IMR-90 (cell line): ENCODE measurements around the gene DPH3. TPM values are rescaled to one million over a fixed set of nuclear protein-coding genes. Genes with fewer than 3 reads are reported as not detected.

ENCODE experiments used
- ATAC-seq: fragments of 200-7000 bp; cut with Tn5 transposase; 2 replicates; pipeline ENCODE4 v1.9.1; 2020; ENCODE audit warnings: low read depth, mild to moderate bottlenecking, moderate library complexity
- BruUV-seq: library from RNA; stranded (reverse); fragments of 400-500 nt; replicated peaks from 2 replicates; lab custom pipeline; 2021; lab: Mats Ljungman, UMichigan
- CTCF ChIA-PET: fragments of 300-600 bp; formaldehyde crosslinking; extraction: SDS; loops from one replicate; lab custom pipeline; 2021; ENCODE audit warnings: antibody characterized with exemption; lab: Yijun Ruan, JAX
- POLR2A ChIA-PET: fragments of 300-600 bp; sonication (Branson Sonifier 250); formaldehyde crosslinking; loops from one replicate; lab custom pipeline; 2022; ENCODE audit warnings: antibody characterized with exemption; ENCODE audit not compliant: unreplicated experiment; lab: Charles Lee
- DNase-seq: peaks from one replicate; pipeline ENCODE4 v3.0.0; 2013
- H2AFZ ChIP-seq: replicated peaks from 2 replicates; pipeline ENCODE3; 2013; ENCODE audit warnings: low read length, mild to moderate bottlenecking; ENCODE audit not compliant: poor library complexity
- H2AK5ac ChIP-seq: 2 replicates; pipeline ENCODE4 v1.6.1; 2013; ENCODE audit warnings: low read depth, low read length, inconsistent platforms
- H2AK9ac ChIP-seq: replicated peaks from 2 replicates; pipeline ENCODE3; 2013; ENCODE audit warnings: mild to moderate bottlenecking, low read depth, low read length, moderate library complexity; ENCODE audit not compliant: poor library complexity
- H2BK120ac ChIP-seq: 2 replicates; pipeline ENCODE4 v1.6.1; 2013; ENCODE audit warnings: low read depth, low read length, inconsistent platforms
- H2BK15ac ChIP-seq: 3 replicates; pipeline ENCODE4 v1.6.1; 2013; ENCODE audit warnings: low read depth, low read length, inconsistent platforms
- H2BK20ac ChIP-seq: 2 replicates; pipeline ENCODE4 v1.6.1; 2013; ENCODE audit warnings: low read depth, mild to moderate bottlenecking, inconsistent platforms, low read length, moderate library complexity
- H2BK5ac ChIP-seq: 2 replicates; pipeline ENCODE4 v1.6.1; 2013; ENCODE audit warnings: mild to moderate bottlenecking, low read depth, low read length, inconsistent platforms; ENCODE audit not compliant: poor library complexity, severe bottlenecking
- H3K14ac ChIP-seq: replicated peaks from 2 replicates; pipeline ENCODE4 v1.6.1; 2013; ENCODE audit warnings: low read depth, low read length, inconsistent platforms
- H3K18ac ChIP-seq: 2 replicates; pipeline ENCODE4 v1.6.1; 2013; ENCODE audit warnings: low read depth, low read length, control low read depth
- H3K23ac ChIP-seq: 2 replicates; pipeline ENCODE4 v1.6.1; 2013; ENCODE audit warnings: low read depth, low read length, inconsistent platforms
- H3K27ac ChIP-seq: 2 replicates; pipeline ENCODE4 v1.5.1; 2013; ENCODE audit warnings: mild to moderate bottlenecking, control low read depth, low read length; ENCODE audit not compliant: insufficient read depth
- H3K27me3 ChIP-seq: 2 replicates; pipeline ENCODE4 v1.6.1; 2013; ENCODE audit warnings: low read length; ENCODE audit not compliant: control insufficient read depth, insufficient read depth
- H3K36me3 ChIP-seq: 2 replicates; pipeline ENCODE4 v1.6.1; 2013; ENCODE audit warnings: low read length, mixed read lengths; ENCODE audit not compliant: control insufficient read depth, insufficient read depth
- H3K4ac ChIP-seq: 2 replicates; pipeline ENCODE4 v1.6.1; 2013; ENCODE audit warnings: low read depth, low read length, inconsistent platforms
- H3K4me1 ChIP-seq: 2 replicates; pipeline ENCODE4 v1.6.1; 2013; ENCODE audit warnings: low read length, mixed read lengths; ENCODE audit not compliant: control insufficient read depth, insufficient read depth
- H3K4me2 ChIP-seq: 2 replicates; pipeline ENCODE4 v1.6.1; 2013; ENCODE audit warnings: low read depth, mild to moderate bottlenecking, control low read depth, low read length, moderate library complexity
- H3K4me3 ChIP-seq: 2 replicates; pipeline ENCODE4 v1.5.1; 2013; ENCODE audit warnings: low read depth, mild to moderate bottlenecking, control low read depth, low read length, moderate library complexity; ENCODE audit not compliant: insufficient read depth
- H3K56ac ChIP-seq: 2 replicates; pipeline ENCODE4 v1.6.1; 2013; ENCODE audit warnings: low read length, inconsistent platforms; ENCODE audit not compliant: insufficient read depth; ENCODE audit errors: extremely low read depth
- H3K79me1 ChIP-seq, 2 experiments: 2 replicates each; pipeline ENCODE4 v1.6.1; 2013; ENCODE audit warnings: low read length in 2 of 2, inconsistent platforms in 1 of 2, low read depth in 1 of 2
- H3K9ac ChIP-seq: 2 replicates; pipeline ENCODE4 v1.6.1; 2013; ENCODE audit warnings: low read depth, low read length, control low read depth
- H3K9me1 ChIP-seq: 2 replicates; pipeline ENCODE4 v1.6.1; 2013; ENCODE audit warnings: low read length, inconsistent platforms; ENCODE audit not compliant: insufficient read depth
- H3K9me3 ChIP-seq: 2 replicates; pipeline ENCODE4 v1.6.1; 2013; ENCODE audit warnings: low read length; ENCODE audit not compliant: control insufficient read depth, insufficient read depth
- H4K20me1 ChIP-seq: 2 replicates; pipeline ENCODE4 v1.6.1; 2013; ENCODE audit warnings: low read length, inconsistent platforms; ENCODE audit not compliant: insufficient read depth
- H4K5ac ChIP-seq: 2 replicates; pipeline ENCODE4 v1.6.1; 2013; ENCODE audit warnings: mild to moderate bottlenecking, low read depth, low read length, control low read depth
- H4K8ac ChIP-seq, 2 experiments: 2 replicates each; pipeline ENCODE4 v1.6.1; 2013; ENCODE audit warnings: low read depth in 2 of 2, low read length in 2 of 2, control low read depth in 1 of 2, inconsistent platforms in 1 of 2
- H4K91ac ChIP-seq: 2 replicates; pipeline ENCODE4 v1.6.1; 2013; ENCODE audit warnings: low read depth, low read length, inconsistent platforms; ENCODE audit not compliant: insufficient read depth
- BHLHE40 ChIP-seq: fragments of 150-350 bp; IDR thresholded peaks from 2 replicates; pipeline ENCODE4 v1.6.1; 2016; ENCODE audit warnings: mild to moderate bottlenecking, low read depth, low read length
- CEBPB ChIP-seq: IDR thresholded peaks from 2 replicates; pipeline ENCODE4 v1.6.1; 2012; ENCODE audit warnings: low read depth, low read length, improper control_type of control experiment
- CTCF ChIP-seq: conservative IDR thresholded peaks from 2 replicates; pipeline ENCODE4 v1.5.1; 2012; ENCODE audit warnings: mild to moderate bottlenecking, low read depth, low read length, improper control_type of control experiment
- ELK1 ChIP-seq: fragments of 150-350 bp; IDR thresholded peaks from 2 replicates; pipeline ENCODE4 v1.6.1; 2016; ENCODE audit warnings: low read depth, mild to moderate bottlenecking, low read length, moderate library complexity, borderline replicate concordance
- FOS ChIP-seq: fragments of 150-350 bp; IDR thresholded peaks from 2 replicates; pipeline ENCODE4 v1.6.1; 2016; ENCODE audit warnings: low read depth, low read length
- MAFK ChIP-seq: IDR thresholded peaks from 2 replicates; pipeline ENCODE4 v1.6.1; 2012; ENCODE audit warnings: low read depth, low read length, improper control_type of control experiment
- MXI1 ChIP-seq: IDR thresholded peaks from 2 replicates; pipeline ENCODE4 v1.6.1; 2012; ENCODE audit warnings: low read depth, mild to moderate bottlenecking, low read length, moderate library complexity, borderline replicate concordance
- POLR2A ChIP-seq: IDR thresholded peaks from 2 replicates; pipeline ENCODE4 v1.6.1; 2012; ENCODE audit warnings: mild to moderate bottlenecking, low read depth, low read length
- RAD21 ChIP-seq: IDR thresholded peaks from 2 replicates; pipeline ENCODE4 v1.6.1; 2012; ENCODE audit warnings: low read length, improper control_type of control experiment
- RCOR1 ChIP-seq: IDR thresholded peaks from 2 replicates; pipeline ENCODE4 v1.6.1; 2012; ENCODE audit warnings: mild to moderate bottlenecking, low read length, improper control_type of control experiment; ENCODE audit not compliant: insufficient replicate concordance
- RFX5 ChIP-seq: IDR thresholded peaks from 2 replicates; pipeline ENCODE4 v1.8.0; 2012; ENCODE audit warnings: low read depth, mild to moderate bottlenecking, low read length, moderate library complexity
- SMC3 ChIP-seq: fragments of 150-350 bp; IDR thresholded peaks from 2 replicates; pipeline ENCODE4 v1.6.1; 2016; ENCODE audit warnings: low read depth, mild to moderate bottlenecking, antibody characterized with exemption, low read length, moderate library complexity
- USF2 ChIP-seq: fragments of 150-350 bp; IDR thresholded peaks from 2 replicates; pipeline ENCODE4 v1.6.1; 2017; ENCODE audit warnings: mild to moderate bottlenecking, antibody characterized with exemption, low read length, low read depth
- WGBS, 2 experiments: methylation state at CpG; one replicate each; pipeline versions ENCODE4 v1.1.5 to v1.1.7; 2013; ENCODE audit warnings: missing lambda C conversion rate in 2 of 2; ENCODE audit not compliant: insufficient read length in 1 of 2; ENCODE audit errors: extremely low coverage in 2 of 2; 5-methylcytosine and 5-hydroxymethylcytosine counted together
- dilution Hi-C: fragments of 300-500 bp; cut with HindIII; formaldehyde crosslinking; loops from one replicate; pipeline ENCODE4 v1.14.3; 2018; ENCODE audit warnings: low sequenced_read_pairs; ENCODE audit not compliant: unreplicated experiment
- in situ Hi-C: fragments of 300-500 bp; cut with MboI; formaldehyde crosslinking; loops from 3 replicates; pipeline ENCODE4 v1.14.3; 2019; ENCODE audit warnings: low sequenced_read_pairs, inconsistent platforms, mixed read lengths
- intact Hi-C: fragments of 100-400 bp; cut with micrococcal nuclease; formaldehyde crosslinking; loops from 2 replicates; pipeline ENCODE4 v1.10.0; 2022
- polyA plus RNA-seq, 3 experiments: library from polyadenylated mRNA; depleted of rRNA; stranded (reverse); fragments of >200 nt; gene quantifications; 2 replicates each; pipeline ENCODE4 v1.2.3, GENCODE V29; 2012; ENCODE audit warnings: low replicate concordance in 1 of 3
- total RNA-seq: library from RNA; depleted of rRNA; stranded (reverse); fragments of >200 nt; gene quantifications from 2 replicates; pipeline ENCODE4 v1.2.3, GENCODE V29; 2012

Gene DPH3
- total and polyA plus RNA-seq, 2 of the 4 experiments (the other 2 are of a cell fraction): 12.9 to 32.1 TPM

GRCh38 chr3:16280671-16281070 is 15.9 kb upstream of the DPH3 start:
- Histone ChIP-seq H2BK15ac (no peak overlapping the region), H3K4me2 (no peak overlapping the region), H3K27me3 (no peaks in the 10 kb centered on the region), H3K18ac (no peak overlapping the region), H4K91ac (no peak overlapping the region), H3K56ac (no peak overlapping the region), H2BK120ac (no peak overlapping the region), H3K79me1 (peaks cover 0 to 5% of the 10 kb centered on the region in 2 experiments; a peak in 1 of 4 replicates), H3K36me3 (no peaks in the 10 kb centered on the region; the same call in 1 of the 2 replicates), H3K14ac (no peak overlapping the region), H3K9me1 (peaks cover 5% of the 10 kb centered on the region; the same call in 1 of the 2 replicates), H3K9me3 (no peaks in the 10 kb centered on the region), H2BK20ac (no peak overlapping the region), H3K9ac (no peak overlapping the region), H4K5ac (no peak overlapping the region), H4K8ac (no peak overlapping the region), H2AK5ac (no peak overlapping the region), H3K23ac (no peak overlapping the region), H2AFZ (no peak overlapping the region), H2BK5ac (no peak overlapping the region), H4K20me1 (no peaks in the 10 kb centered on the region), H3K27ac (no peak overlapping the region), H2AK9ac (no peak overlapping the region), H3K4me3 (no peak overlapping the region), H3K4ac (no peak overlapping the region), H3K4me1 (peaks cover 4% of the 10 kb centered on the region; the same call in 1 of the 2 replicates)
- dilution Hi-C loops: loop anchor here (25.0 kb wide), 1 partner anchor 257 kb away; no protein-coding TSS in a partner anchor
- no CpG with 5 or more reads among the region's 2 CpGs for WGBS, 2 experiments
- no peak for DNase-seq
- no peak for ATAC-seq
- TF ChIP-seq RFX5: no peak
- no peak for TF ChIP-seq CTCF
- no peak for TF ChIP-seq SMC3
- TF ChIP-seq FOS: no peak
- no peak for TF ChIP-seq RAD21
- TF ChIP-seq MAFK: no peak
- no peak for TF ChIP-seq BHLHE40
- no peak for TF ChIP-seq POLR2A
- TF ChIP-seq USF2: no peak
- TF ChIP-seq MXI1: no peak
- no peak for TF ChIP-seq CEBPB
- no peak for TF ChIP-seq RCOR1
- no peak for TF ChIP-seq ELK1
- ChIA-PET POLR2A (no interaction called here), CTCF (interaction anchor here (0.8 to 1.1 kb wide), 3 partner anchors 10 to 257 kb away, joined by 3 read pairs; no protein-coding TSS in a partner anchor)
- intact Hi-C loops: no loop called here
- in situ Hi-C loops: loop anchor here (25.0 kb wide), 3 partner anchors 607 to 957 kb away; partner anchors contain the start of gene PLCL2
- no TSS peak for BruUV-seq
